ENCODE measurements around the gene PFN1. TPM values are rescaled to one million over a fixed set of nuclear protein-coding genes. Genes with fewer than 3 reads are reported as not detected.
A peak's percentile ranks its signal among the peaks of the same experiment; 100 is the strongest.

Gene PFN1
- total RNA-seq, 4 donors from 2014 or later: 479 to 709 (median 540) TPM

GRCh38 chr17:4955091-4955490 is 6.8 kb upstream of the PFN1 start:
- intact Hi-C loops (cut with DNase I; ENCODE audit: low total_unique reads): no loop called here
- WGBS, 2 donors: 96 to 98% methylated on average over 8 of the region's 8 CpGs
- no peak for DNase-seq (ENCODE audit: low spot score in 2 of 2)
- H3K4me3 ChIP-seq (ENCODE audit: low read depth, poor library complexity, severe bottlenecking): no peak overlapping the region
- TF ChIP-seq CTCF (IDR thresholded peaks at IDR 0.05) (no peak), POLR2A (IDR thresholded peaks at IDR 0.05) (no peak)

- TF ChIP-seq POLR2A (IDR thresholded peaks at IDR 0.05) (no peak), CTCF (IDR thresholded peaks at IDR 0.05) (no peak)
- no peak overlapping the region for H3K4me3 ChIP-seq (ENCODE audit: low read depth, poor library complexity, severe bottlenecking)
- WGBS, 2 donors: 43 to 48% methylated on average over 14 of the region's 14 CpGs
- intact Hi-C loops (cut with DNase I; ENCODE audit: low total_unique reads): no loop called here
- DNase-seq (ENCODE audit: low spot score in 2 of 2): no peak
Observed at GRCh38 chr17:4953451-4953961, 5.2 kb upstream of the PFN1 start.

GRCh38 chr17:4951486-4951885 is 3.2 kb upstream of the PFN1 start:
- intact Hi-C loops (cut with DNase I; ENCODE audit: low total_unique reads): no loop called here
- TF ChIP-seq CTCF (IDR thresholded peaks at IDR 0.05) (no peak), POLR2A (IDR thresholded peaks at IDR 0.05) (no peak)
- H3K4me3 ChIP-seq (ENCODE audit: low read depth, poor library complexity, severe bottlenecking): no peak overlapping the region
- DNase-seq (ENCODE audit: low spot score in 2 of 2): no peak
- 92% methylated on average over 3 of the region's 3 CpGs for WGBS, 2 donors

- DNase-seq (ENCODE audit: low spot score in 2 of 2): no peak
- WGBS, 2 donors: 55 to 60% methylated on average over 7 of the region's 7 CpGs
- intact Hi-C loops (cut with DNase I; ENCODE audit: low total_unique reads): no loop called here
Observed at GRCh38 chr17:4950746-4951204, 2.4 kb upstream of the PFN1 start, which contains the start of gene ENO3. TSS of gene ENO3 (plus strand) at chr17:4951119. CDS start at chr17:4951830, 711 bp downstream.

DNA sequence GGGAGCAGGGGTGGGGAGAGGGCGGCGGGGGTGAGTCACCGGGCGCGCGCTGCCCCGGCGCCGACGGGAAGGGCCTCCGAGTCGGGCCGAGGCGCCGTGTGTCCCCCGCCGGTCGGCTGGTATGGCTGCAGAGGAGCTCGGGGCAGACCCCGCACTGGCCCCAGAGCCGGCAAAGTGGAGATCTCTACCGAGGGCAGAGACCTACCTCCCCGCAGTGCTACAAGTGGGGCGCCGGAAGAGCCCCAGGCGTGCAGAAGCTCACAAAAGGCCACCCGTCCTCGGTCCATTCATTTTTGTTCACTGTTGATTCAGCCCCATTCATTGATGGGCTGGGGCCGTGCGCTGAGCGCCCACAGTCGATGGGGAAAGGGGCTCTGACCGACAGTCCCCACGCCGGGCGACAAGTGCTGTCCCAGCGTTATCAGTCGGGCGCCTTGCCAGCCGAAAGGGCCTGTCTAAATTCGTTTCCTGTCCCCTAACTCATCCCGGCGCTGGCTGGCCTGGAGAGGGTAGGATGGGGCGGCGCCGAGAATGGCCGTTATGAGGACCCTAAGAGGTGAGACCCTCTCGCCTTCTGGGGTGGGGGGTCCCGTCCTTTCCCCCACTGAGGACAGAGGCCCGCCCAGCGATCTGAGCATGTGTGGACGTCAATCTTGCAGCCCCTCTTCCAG is 1.9 kb upstream of the PFN1 start:
- intact Hi-C loops (cut with DNase I; ENCODE audit: low total_unique reads): no loop called here
- TF ChIP-seq POLR2A (IDR thresholded peaks at IDR 0.05) (no peak), CTCF (IDR thresholded peaks at IDR 0.05) (no peak)
- DNase-seq (ENCODE audit: low spot score in 2 of 2): peak in 1 of 2 donors; percentile 94
- peak overlapping the region; percentile 44 for H3K4me3 ChIP-seq (ENCODE audit: low read depth, poor library complexity, severe bottlenecking)
- WGBS, 2 donors: 18 to 20% methylated on average over 24 to 28 of the region's 52 CpGs

More at GRCh38 chr17:4950746-4951204, 2.4 kb upstream of the PFN1 start, which contains the start of gene ENO3:
- H3K4me3 ChIP-seq (ENCODE audit: low read depth, poor library complexity, severe bottlenecking): peak within 1 kb of the TSS; percentile 44
- TF ChIP-seq POLR2A (IDR thresholded peaks at IDR 0.05) (no peak), CTCF (IDR thresholded peaks at IDR 0.05) (no peak)
